Sigmoid colon (tissue), 4 donors: ENCODE results near the gene TOM1.

Experiments used
- EP300 ChIP-seq, 4 donors: sonication (generic); formaldehyde crosslinking; IDR thresholded peaks; one replicate each; pipeline ENCODE4 v1.6.1; 2017; ENCODE audit warnings: antibody characterized with exemption in 4 of 4
- POLR2AphosphoS5 ChIP-seq, 4 donors: sonication (generic); formaldehyde crosslinking; IDR thresholded peaks; one replicate each; pipeline ENCODE4 v1.6.1; 2017; ENCODE audit warnings: antibody characterized with exemption in 4 of 4

GRCh38 chr22:35333220-35333619, 33.5 kb downstream of the TOM1 start:
- TF ChIP-seq EP300 (IDR thresholded peaks at IDR 0.05) (no peak), POLR2AphosphoS5 (IDR thresholded peaks at IDR 0.05) (no peak)
